IPS-20b (cell line): ENCODE measurements around the gene INO80C.
A peak's percentile ranks its signal among the peaks of the same experiment; 100 is the strongest.
"Not testable (repeated sequence)": the region's sequence is repeated elsewhere in the genome, so short reads cannot be mapped to it uniquely, and the experiment has no call there.

ENCODE experiments used
- H3K27ac ChIP-seq: one replicate; pipeline ENCODE4 v1.5.1; 2013; ENCODE audit warnings: low read length
- H3K27me3 ChIP-seq: 2 replicates; pipeline ENCODE4 v1.6.1; 2013; ENCODE audit warnings: mild to moderate bottlenecking, low read length, inconsistent platforms; ENCODE audit not compliant: insufficient read depth
- H3K36me3 ChIP-seq: 2 replicates; pipeline ENCODE4 v1.6.1; 2013; ENCODE audit warnings: low read depth, mild to moderate bottlenecking, inconsistent platforms, low read length, moderate library complexity; ENCODE audit not compliant: insufficient read depth
- H3K4me1 ChIP-seq: 2 replicates; pipeline ENCODE4 v1.6.1; 2013; ENCODE audit warnings: mild to moderate bottlenecking, control low read depth, inconsistent platforms, low read length, moderate library complexity; ENCODE audit not compliant: insufficient read depth
- H3K4me3 ChIP-seq: 2 replicates; pipeline ENCODE4 v1.5.1; 2013; ENCODE audit warnings: mild to moderate bottlenecking, low read length, inconsistent platforms
- H3K9ac ChIP-seq: 2 replicates; pipeline ENCODE4 v1.6.1; 2013; ENCODE audit warnings: low read depth, mild to moderate bottlenecking, inconsistent platforms, low read length, moderate library complexity
- H3K9me3 ChIP-seq: 2 replicates; pipeline ENCODE4 v1.6.1; 2013; ENCODE audit warnings: mild to moderate bottlenecking, low read depth, low read length, inconsistent platforms; ENCODE audit not compliant: insufficient read depth

INO80C gene

GRCh38 chr18:35495536-35496314 is 2.0 kb downstream of the INO80C start:
- H3K27ac ChIP-seq = no peak overlapping the region
- peaks cover 36% of the 10 kb centered on the region for H3K4me1 ChIP-seq
- peak overlapping the region; percentile 85; the same call in 1 of the 2 replicates for H3K4me3 ChIP-seq
- H3K9ac ChIP-seq = no peak overlapping the region
- no peaks in the 10 kb centered on the region for H3K9me3 ChIP-seq
- no peaks in the 10 kb centered on the region for H3K36me3 ChIP-seq
- no peaks in the 10 kb centered on the region for H3K27me3 ChIP-seq

GRCh38 chr18:35494251-35495220 is 3.2 kb downstream of the INO80C start:
- Histone ChIP-seq H3K36me3 (no peaks in the 10 kb centered on the region), H3K4me1 (peaks cover 43% of the 10 kb centered on the region), H3K27me3 (no peaks in the 10 kb centered on the region), H3K27ac (no peak overlapping the region), H3K9me3 (no peaks in the 10 kb centered on the region), H3K4me3 (no peak overlapping the region), H3K9ac (no peak overlapping the region)

- Histone ChIP-seq H3K4me3 (peak overlapping the region; percentile 43; the same call in 1 of the 2 replicates), H3K27me3 (no peaks in the 10 kb centered on the region), H3K9ac (peak overlapping the region; percentile 63; the same call in 1 of the 2 replicates), H3K9me3 (no peaks in the 10 kb centered on the region), H3K4me1 (peaks cover 50% of the 10 kb centered on the region), H3K27ac (peak overlapping the region; percentile 31), H3K36me3 (no peaks in the 10 kb centered on the region)
Observed at GRCh38 chr18:35491700-35492077, 6.1 kb downstream of the INO80C start.

GRCh38 chr18:35490894-35491699 is 6.7 kb downstream of the INO80C start:
- no peaks in the 10 kb centered on the region for H3K27me3 ChIP-seq
- H3K36me3 ChIP-seq = no peaks in the 10 kb centered on the region
- H3K4me3 ChIP-seq = peak overlapping the region; percentile 43; the same call in 1 of the 2 replicates
- H3K4me1 ChIP-seq = peaks cover 49% of the 10 kb centered on the region
- peak overlapping the region; percentile 63; the same call in 1 of the 2 replicates for H3K9ac ChIP-seq
- H3K9me3 ChIP-seq = no peaks in the 10 kb centered on the region
- H3K27ac ChIP-seq = peak overlapping the region; percentile 31

GRCh38 chr18:35489913-35490490 is 7.8 kb downstream of the INO80C start:
- Histone ChIP-seq H3K36me3 (no peaks in the 10 kb centered on the region), H3K27me3 (no peaks in the 10 kb centered on the region), H3K4me1 (peaks cover 49% of the 10 kb centered on the region), H3K27ac (peak overlapping the region; percentile 51), H3K9ac (peak overlapping the region; percentile 33; the same call in 1 of the 2 replicates), H3K4me3 (no peak overlapping the region), H3K9me3 (no peaks in the 10 kb centered on the region)

- H3K27me3 ChIP-seq, H3K9me3 ChIP-seq, H3K27ac ChIP-seq, H3K36me3 ChIP-seq, H3K4me3 ChIP-seq, H3K9ac ChIP-seq: not testable (repeated sequence)
- peaks cover 46% of the 10 kb centered on the region for H3K4me1 ChIP-seq
Observed at GRCh38 chr18:35489281-35489680, 8.5 kb downstream of the INO80C start.

GRCh38 chr18:35488396-35488795 is 9.4 kb downstream of the INO80C start:
- peak overlapping the region; percentile 47; the same call in 1 of the 2 replicates for H3K4me3 ChIP-seq
- not testable (repeated sequence) for H3K9me3 ChIP-seq, H3K36me3 ChIP-seq, H3K27me3 ChIP-seq
- peaks cover 38% of the 10 kb centered on the region for H3K4me1 ChIP-seq
- peak overlapping the region; percentile 29 for H3K27ac ChIP-seq
- H3K9ac ChIP-seq = peak overlapping the region; percentile 60; the same call in 1 of the 2 replicates

- H3K4me3 ChIP-seq = peak overlapping the region; percentile 15; the same call in 1 of the 2 replicates
- not testable (repeated sequence) for H3K9me3 ChIP-seq, H3K27me3 ChIP-seq, H3K9ac ChIP-seq, H3K36me3 ChIP-seq
- peaks cover 37% of the 10 kb centered on the region for H3K4me1 ChIP-seq
- H3K27ac ChIP-seq = peak overlapping the region; percentile 29
Observed at GRCh38 chr18:35487525-35487924, 10.2 kb downstream of the INO80C start.

GRCh38 chr18:35485852-35486251 is 11.9 kb downstream of the INO80C start:
- no peaks in the 10 kb centered on the region for H3K27me3 ChIP-seq
- H3K36me3 ChIP-seq = no peaks in the 10 kb centered on the region
- no peak overlapping the region for H3K9ac ChIP-seq
- peak overlapping the region; percentile 23; the same call in 1 of the 2 replicates for H3K4me3 ChIP-seq
- no peaks in the 10 kb centered on the region for H3K9me3 ChIP-seq
- H3K27ac ChIP-seq = no peak overlapping the region
- H3K4me1 ChIP-seq = peaks cover 22% of the 10 kb centered on the region

GRCh38 chr18:35484034-35484433 is 13.7 kb downstream of the INO80C start:
- no peak overlapping the region for H3K27ac ChIP-seq
- H3K27me3 ChIP-seq = no peaks in the 10 kb centered on the region
- H3K9me3 ChIP-seq = no peaks in the 10 kb centered on the region
- H3K9ac ChIP-seq = no peak overlapping the region
- H3K4me3 ChIP-seq = no peak overlapping the region
- H3K36me3 ChIP-seq = no peaks in the 10 kb centered on the region
- H3K4me1 ChIP-seq = peaks cover 7% of the 10 kb centered on the region; the same call in 1 of the 2 replicates

- Histone ChIP-seq H3K27me3 (no peaks in the 10 kb centered on the region), H3K27ac (no peak overlapping the region), H3K9me3 (no peaks in the 10 kb centered on the region), H3K36me3 (peaks cover 6% of the 10 kb centered on the region; the same call in 1 of the 2 replicates), H3K4me3 (no peak overlapping the region), H3K4me1 (no peaks in the 10 kb centered on the region), H3K9ac (no peak overlapping the region)
Observed at GRCh38 chr18:35481960-35482366, 15.8 kb downstream of the INO80C start.
